Subcutaneous abdominal adipose tissue (tissue), 5 donors: ENCODE data around the gene SLC34A1.
"Not testable (repeated sequence)": the region's sequence is repeated elsewhere in the genome, so short reads cannot be mapped to it uniquely, and the experiment has no call there.

Experiments
- H3K27ac ChIP-seq: one replicate; pipeline ENCODE4 v1.7.0; 2013; ENCODE audit warnings: low read depth, mild to moderate bottlenecking, inconsistent platforms, low read length, moderate library complexity
- H3K27me3 ChIP-seq, 5 donors: one replicate each; pipeline ENCODE4 v1.7.0; 2013; ENCODE audit warnings: low read length in 5 of 5, inconsistent platforms in 1 of 5; ENCODE audit not compliant: control insufficient read depth in 5 of 5, insufficient read depth in 4 of 5
- H3K36me3 ChIP-seq, 5 donors: one replicate each; pipeline ENCODE4 v1.7.0; 2013; ENCODE audit warnings: low read length in 5 of 5; ENCODE audit not compliant: control insufficient read depth in 5 of 5, insufficient read depth in 5 of 5
- H3K4me1 ChIP-seq, 5 donors: one replicate each; pipeline ENCODE4 v1.7.0; 2013; ENCODE audit warnings: low read length in 5 of 5, mild to moderate bottlenecking in 3 of 5, moderate library complexity in 1 of 5; ENCODE audit not compliant: control insufficient read depth in 5 of 5, insufficient read depth in 5 of 5
- H3K4me3 ChIP-seq, 5 donors: one replicate each; pipeline ENCODE4 v1.7.0; 2013; ENCODE audit warnings: low read length in 5 of 5, low read depth in 1 of 5
- H3K9ac ChIP-seq, 5 donors: one replicate each; pipeline ENCODE4 v1.7.0; 2013; ENCODE audit warnings: low read length in 5 of 5, mild to moderate bottlenecking in 4 of 5, moderate library complexity in 3 of 5
- H3K9me3 ChIP-seq, 5 donors: one replicate each; pipeline ENCODE4 v1.7.0; 2013; ENCODE audit warnings: low read length in 5 of 5; ENCODE audit not compliant: control insufficient read depth in 5 of 5
- donor health status: healthy.
- donor health status: healthy.
- donor health status: healthy.
- donor health status: healthy.
- donor health status: healthy.

SLC34A1 gene

DNA sequence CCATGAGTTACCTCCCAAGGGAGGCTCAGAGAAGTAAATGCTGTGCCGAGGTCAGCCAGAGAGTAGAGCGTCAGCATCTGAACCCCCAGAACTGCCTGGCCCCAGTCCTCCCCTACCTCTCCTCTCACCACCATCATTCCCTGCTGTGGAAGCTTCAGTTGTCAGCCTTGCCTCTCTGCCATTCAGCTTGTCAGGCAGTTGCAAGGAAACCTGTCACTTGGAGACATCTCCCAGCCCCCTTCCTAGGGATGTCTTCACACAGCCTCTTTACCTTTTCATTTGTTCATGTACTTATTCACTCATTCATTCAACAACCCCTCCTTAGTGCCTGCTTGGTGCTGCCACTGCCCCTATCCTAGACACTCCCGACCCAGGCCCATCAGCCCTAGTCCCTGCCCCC is 24.4 kb upstream of the SLC34A1 start:
- Histone ChIP-seq H3K4me3 (no peak overlapping the region), H3K27ac (no peak overlapping the region), H3K9me3 (peaks cover 0 to 3% (median 0%) of the 10 kb centered on the region in 5 donors), H3K4me1 (peaks cover 0 to 60% (median 32%) of the 10 kb centered on the region in 5 donors), H3K36me3 (no peaks in the 10 kb centered on the region), H3K9ac (no peak overlapping the region), H3K27me3 (peaks cover 0 to 12% (median 9%) of the 10 kb centered on the region in 5 donors)

DNA sequence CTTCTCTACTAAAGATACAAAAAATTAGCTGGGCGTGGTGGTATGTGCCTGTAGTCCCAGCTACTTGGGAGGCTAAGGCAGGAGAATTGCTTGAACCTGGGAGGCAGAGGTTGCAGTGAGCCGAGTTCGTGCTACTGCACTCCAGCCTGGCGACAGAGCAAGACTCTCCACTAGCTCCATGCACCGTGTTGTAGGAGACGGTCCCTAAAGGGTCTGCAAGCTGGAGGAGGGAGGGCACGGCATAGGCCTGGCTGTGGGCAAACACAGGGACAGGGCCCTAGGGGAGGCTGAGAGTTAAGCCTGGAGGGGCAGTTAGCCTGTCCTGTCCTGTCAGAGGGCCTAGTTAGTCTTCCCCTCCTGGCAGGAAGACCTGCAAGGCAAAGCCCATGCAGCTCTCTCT is 23.5 kb upstream of the SLC34A1 start:
- not testable (repeated sequence) for H3K9ac ChIP-seq, H3K4me3 ChIP-seq, H3K27ac ChIP-seq, H3K9me3 ChIP-seq, H3K36me3 ChIP-seq
- H3K4me1 ChIP-seq: peaks cover 0 to 58% (median 31%) of the 10 kb centered on the region in 5 donors
- peaks cover 0 to 12% (median 9%) of the 10 kb centered on the region in 5 donors for H3K27me3 ChIP-seq

DNA sequence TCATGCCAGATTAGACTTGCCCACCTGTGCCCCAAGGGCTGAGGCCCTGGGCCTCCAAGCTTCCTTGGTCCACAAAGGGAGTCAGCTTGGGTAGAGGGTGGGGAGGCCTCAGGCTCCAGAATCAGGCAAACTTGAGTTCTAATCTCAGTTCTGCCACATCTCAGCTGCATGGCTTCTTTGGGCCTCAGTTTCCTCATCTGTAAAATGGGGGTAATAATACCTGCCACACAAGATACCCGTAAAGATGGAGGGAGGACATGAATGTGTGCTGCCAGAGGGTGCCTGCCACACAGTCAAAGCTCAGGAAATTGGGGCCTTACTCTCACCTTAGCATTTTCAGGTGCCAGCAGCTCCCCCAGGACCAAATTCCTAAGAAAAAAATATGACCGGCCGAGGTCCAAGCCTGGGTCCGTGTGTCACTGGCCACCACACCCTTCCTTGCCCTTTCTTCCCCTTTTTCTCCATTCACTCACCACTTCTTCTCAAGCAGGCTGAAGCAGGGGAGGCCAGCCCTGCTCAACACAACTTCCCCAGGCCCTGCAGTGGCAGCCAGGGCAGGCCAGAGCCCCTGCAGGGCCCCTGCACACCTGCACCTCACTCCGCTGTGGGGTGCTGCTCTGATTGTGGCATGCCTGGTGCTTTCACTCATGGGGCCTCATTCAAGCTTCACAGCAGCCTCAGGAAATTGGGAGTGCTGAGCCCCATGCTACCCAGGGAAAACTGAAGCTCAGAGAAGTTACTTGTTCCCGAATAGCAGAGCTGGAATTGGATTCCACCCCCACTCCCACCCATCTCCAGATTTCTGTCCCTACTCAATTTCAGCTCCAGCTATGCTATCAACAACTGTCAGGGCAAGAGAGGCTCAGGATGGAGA is 22.6 kb upstream of the SLC34A1 start:
- no peaks in the 10 kb centered on the region for H3K36me3 ChIP-seq
- H3K4me1 ChIP-seq: peaks cover 0 to 59% (median 38%) of the 10 kb centered on the region in 5 donors
- H3K4me3 ChIP-seq: no peak overlapping the region
- H3K27me3 ChIP-seq: peaks cover 0 to 12% (median 9%) of the 10 kb centered on the region in 5 donors
- no peak overlapping the region for H3K27ac ChIP-seq
- H3K9ac ChIP-seq: no peak overlapping the region
- H3K9me3 ChIP-seq: no peaks in the 10 kb centered on the region

DNA sequence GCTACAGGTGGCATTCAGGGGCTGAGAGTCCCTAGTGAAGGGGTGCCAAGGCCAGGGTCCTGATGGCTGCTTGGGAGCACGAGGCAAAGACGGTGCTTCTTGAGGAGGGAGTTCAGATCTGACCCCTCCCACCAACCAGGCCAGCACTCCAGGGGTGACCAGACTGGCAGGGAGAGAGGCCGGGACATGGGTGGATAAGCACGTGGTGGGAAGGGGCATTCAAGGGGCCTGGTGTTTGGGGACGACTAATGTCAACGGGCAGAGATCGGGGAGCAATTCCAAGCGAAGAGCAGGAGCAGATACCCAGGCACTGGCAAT is 22.0 kb upstream of the SLC34A1 start:
- Histone ChIP-seq H3K9me3 (no peaks in the 10 kb centered on the region), H3K27me3 (peaks cover 0 to 12% (median 9%) of the 10 kb centered on the region in 5 donors), H3K27ac (no peak overlapping the region), H3K36me3 (no peaks in the 10 kb centered on the region), H3K4me1 (peaks cover 0 to 58% (median 36%) of the 10 kb centered on the region in 5 donors), H3K9ac (no peak overlapping the region), H3K4me3 (peak overlapping the region in 1 of 5 donors; percentile 63)

DNA sequence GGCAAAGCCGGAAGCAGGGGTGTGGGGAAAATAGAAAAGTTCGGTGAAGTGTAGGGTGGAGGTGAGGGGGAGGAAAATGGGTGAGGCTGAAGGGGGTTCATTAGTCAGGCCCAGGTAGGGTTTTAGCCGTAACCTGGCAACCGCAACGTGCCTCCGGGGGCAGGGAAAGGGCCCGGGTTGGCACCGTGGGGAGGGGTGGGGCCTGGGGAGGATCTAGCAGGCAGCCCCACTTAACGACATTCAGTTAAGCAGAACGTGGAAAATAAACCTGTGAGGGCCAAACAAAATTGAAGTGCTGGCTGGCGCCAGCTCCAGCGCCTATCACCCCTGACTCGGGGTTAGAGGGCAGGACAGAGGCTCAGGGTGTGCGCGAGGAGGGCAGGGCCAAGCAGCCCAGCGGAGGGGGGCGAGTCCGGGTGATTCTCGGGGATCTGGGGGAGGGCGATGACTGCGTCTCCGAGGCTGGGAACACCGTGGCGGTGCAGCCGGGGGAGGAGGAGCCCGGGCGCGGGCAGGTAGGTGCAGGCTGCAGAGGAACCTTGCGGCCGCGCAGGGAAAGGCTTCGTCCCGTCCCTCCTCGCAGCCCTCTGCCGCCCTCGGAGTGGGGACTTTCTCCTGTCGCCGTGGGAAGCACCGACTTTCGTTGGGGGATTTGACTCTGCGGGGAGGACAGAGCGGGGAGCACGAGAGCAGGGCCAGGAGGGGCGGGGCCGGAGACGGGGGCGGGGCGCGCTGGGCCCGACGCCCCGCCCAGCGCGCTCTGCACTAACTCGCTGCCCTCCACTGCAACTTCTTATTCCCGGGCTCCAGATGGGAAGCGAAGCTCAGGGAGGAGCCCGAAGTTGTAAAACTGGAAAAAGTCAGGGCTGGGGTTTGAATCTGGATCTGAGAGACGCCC is 21.4 kb upstream of the SLC34A1 start:
- H3K4me3 ChIP-seq: peak overlapping the region; percentile 46 to 66 (median 51)
- peak overlapping the region in 3 of 5 donors; percentile 42 to 60 (median 56) for H3K9ac ChIP-seq
- no peak overlapping the region for H3K27ac ChIP-seq
- H3K36me3 ChIP-seq: peaks cover 0 to 3% (median 0%) of the 10 kb centered on the region in 5 donors
- peaks cover 0 to 12% (median 9%) of the 10 kb centered on the region in 5 donors for H3K27me3 ChIP-seq
- peaks cover 0 to 58% (median 38%) of the 10 kb centered on the region in 5 donors for H3K4me1 ChIP-seq
- no peaks in the 10 kb centered on the region for H3K9me3 ChIP-seq

DNA sequence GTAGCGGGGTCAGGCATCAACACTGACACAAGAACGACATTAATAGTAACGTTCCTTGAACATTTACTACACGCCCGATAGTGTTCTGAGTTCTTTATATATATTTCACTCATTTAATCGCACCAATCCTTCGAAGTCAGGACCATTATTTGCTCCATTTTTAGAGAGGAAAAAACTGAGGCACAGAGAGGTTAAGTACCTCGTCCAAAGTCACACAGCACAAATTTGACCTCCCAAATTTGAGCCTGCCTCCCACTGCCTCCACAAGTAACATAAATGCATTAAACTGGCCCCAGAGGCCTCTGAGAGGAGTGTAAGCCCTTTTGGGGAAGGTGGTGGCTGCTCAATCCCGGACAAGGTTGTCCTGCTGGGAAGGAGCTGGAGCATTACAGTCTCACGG is 20.7 kb upstream of the SLC34A1 start:
- H3K27me3 ChIP-seq: peaks cover 0 to 9% (median 2%) of the 10 kb centered on the region in 5 donors
- no peaks in the 10 kb centered on the region for H3K9me3 ChIP-seq
- H3K4me1 ChIP-seq: peaks cover 0 to 55% (median 31%) of the 10 kb centered on the region in 5 donors
- H3K4me3 ChIP-seq: peak overlapping the region in 3 of 5 donors; percentile 18 to 63 (median 49)
- H3K9ac ChIP-seq: no peak overlapping the region
- peaks cover 0 to 8% (median 2%) of the 10 kb centered on the region in 5 donors for H3K36me3 ChIP-seq
- no peak overlapping the region for H3K27ac ChIP-seq

DNA sequence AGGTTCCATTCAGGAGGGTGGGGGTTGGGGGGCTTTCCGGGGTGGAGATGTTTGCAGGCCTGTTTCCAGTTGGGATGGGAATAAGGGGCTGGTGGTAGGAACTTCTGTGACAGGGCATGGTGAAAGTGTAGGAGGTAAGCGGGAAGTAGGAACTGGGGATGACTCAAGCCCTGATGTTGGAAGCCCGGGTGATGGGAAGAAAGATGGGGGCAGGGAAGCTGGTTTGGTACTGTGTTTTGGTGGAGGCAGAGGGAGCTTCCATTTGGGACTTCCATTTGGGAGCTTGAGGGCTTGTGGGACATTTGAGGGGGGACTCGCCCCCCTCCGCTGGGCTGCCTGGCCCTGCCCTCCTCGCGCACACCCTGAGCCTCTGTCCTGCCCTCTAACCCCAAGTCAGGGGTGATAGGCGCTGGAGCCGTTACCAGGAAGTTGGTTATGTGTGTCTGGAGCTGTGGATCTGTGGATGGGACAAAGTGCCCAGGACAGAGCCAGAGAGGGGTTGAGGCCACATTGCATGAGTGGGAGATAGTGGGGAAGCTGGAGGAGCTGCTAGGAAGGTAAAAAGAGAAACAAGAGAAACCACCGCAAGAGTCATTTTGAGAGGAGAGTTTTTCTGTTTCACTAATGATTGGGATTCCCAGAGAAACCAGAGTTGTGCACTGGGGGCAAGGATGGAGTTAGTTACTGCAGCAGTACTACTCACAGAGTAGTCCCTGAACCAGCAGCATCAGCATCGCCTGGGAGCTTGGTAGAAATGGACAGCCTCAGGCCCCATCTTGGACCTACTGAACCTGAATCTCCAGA is 19.9 kb upstream of the SLC34A1 start:
- peaks cover 0 to 11% (median 2%) of the 10 kb centered on the region in 5 donors for H3K36me3 ChIP-seq
- no peaks in the 10 kb centered on the region for H3K9me3 ChIP-seq
- peaks cover 0 to 48% (median 31%) of the 10 kb centered on the region in 5 donors for H3K4me1 ChIP-seq
- peaks cover 0 to 6% (median 0%) of the 10 kb centered on the region in 5 donors for H3K27me3 ChIP-seq
- no peak overlapping the region for H3K4me3 ChIP-seq
- no peak overlapping the region for H3K27ac ChIP-seq
- H3K9ac ChIP-seq: no peak overlapping the region

DNA sequence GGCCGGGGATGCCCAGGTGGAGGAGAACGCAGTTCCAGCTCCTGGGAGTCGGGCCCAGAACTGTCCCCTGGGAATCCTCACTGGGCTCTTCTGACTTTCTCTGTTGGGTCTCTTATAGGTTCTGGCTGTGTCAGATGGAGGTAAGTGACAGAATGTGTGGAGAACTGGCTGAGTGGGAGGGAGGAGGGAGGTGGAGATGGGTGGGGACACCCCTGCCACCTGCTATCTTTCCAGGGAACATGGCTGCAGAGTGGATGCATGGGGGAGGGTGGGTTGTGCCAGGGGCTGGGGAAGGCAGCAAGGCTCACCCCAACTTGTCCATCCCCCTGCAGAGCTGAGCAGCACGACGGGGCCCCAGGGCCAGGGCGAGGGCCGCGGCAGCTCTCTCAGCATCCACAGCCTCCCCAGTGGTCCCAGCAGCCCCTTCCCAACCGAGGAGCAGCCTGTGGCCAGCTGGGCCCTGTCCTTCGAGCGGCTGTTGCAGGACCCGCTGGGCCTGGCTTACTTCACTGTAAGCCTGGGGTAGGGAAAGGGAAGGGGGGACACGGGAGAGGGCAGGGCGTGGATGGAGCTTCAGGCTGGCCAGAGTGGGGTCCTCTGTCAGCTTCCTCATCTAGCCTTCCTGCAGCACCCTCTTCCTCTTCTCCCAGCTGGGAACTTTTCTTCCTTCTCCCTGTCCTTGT is 18.2 kb upstream of the SLC34A1 start:
- Histone ChIP-seq H3K9me3 (no peaks in the 10 kb centered on the region), H3K27ac (no peak overlapping the region), H3K27me3 (no peaks in the 10 kb centered on the region), H3K36me3 (peaks cover 0 to 11% (median 2%) of the 10 kb centered on the region in 5 donors), H3K9ac (peak overlapping the region in 4 of 5 donors; percentile 57 to 83 (median 80)), H3K4me3 (peak overlapping the region in 2 of 5 donors; percentile 46 to 62), H3K4me1 (peaks cover 0 to 53% (median 32%) of the 10 kb centered on the region in 5 donors)
